ENCODE results near the gene GRIN2C.

Gene GRIN2C

GRCh38 chr17:74863420-74864296, 4.0 kb upstream of the GRIN2C start:
- DNase-seq, result no peak

GRCh38 chr17:74862919-74863318, 3.2 kb upstream of the GRIN2C start:
- no peak for DNase-seq

GRCh38 chr17:74862108-74862901, 2.6 kb upstream of the GRIN2C start:
- DNase-seq, result peak; percentile 55

- no peak for DNase-seq
Measured at GRCh38 chr17:74861662-74862107, 2.0 kb upstream of the GRIN2C start.

GRCh38 chr17:74860872-74861661, 1.4 kb upstream of the GRIN2C start:
- DNase-seq, result no peak

- no peak for DNase-seq
Measured at GRCh38 chr17:74860229-74860871, 665 bp upstream of the GRIN2C start.

GRCh38 chr17:74858672-74859458, 820 bp downstream of the GRIN2C start:
- DNase-seq, result no peak

- no peak for DNase-seq
Measured at GRCh38 chr17:74857191-74857590, 2.5 kb downstream of the GRIN2C start.

- no peak for DNase-seq
Measured at GRCh38 chr17:74856112-74856511, 3.6 kb downstream of the GRIN2C start.

- no peak for DNase-seq
Measured at GRCh38 chr17:74855323-74855722, 4.4 kb downstream of the GRIN2C start.

GRCh38 chr17:74854792-74855191, 4.9 kb downstream of the GRIN2C start:
- no peak for DNase-seq

- no peak for DNase-seq
Measured at GRCh38 chr17:74853669-74854068, 6.0 kb downstream of the GRIN2C start.

- DNase-seq, result no peak
Measured at GRCh38 chr17:74853048-74853397, 6.7 kb downstream of the GRIN2C start.

- DNase-seq, result peak; percentile 24
Measured at GRCh38 chr17:74852237-74853047, 7.2 kb downstream of the GRIN2C start.

GRCh38 chr17:74851612-74852236, 8.0 kb downstream of the GRIN2C start:
- DNase-seq, result no peak

GRCh38 chr17:74850914-74851313, 8.8 kb downstream of the GRIN2C start:
- no peak for DNase-seq

GRCh38 chr17:74850310-74850709, 9.4 kb downstream of the GRIN2C start:
- no peak for DNase-seq

GRCh38 chr17:74848656-74849399, 10.9 kb downstream of the GRIN2C start:
- DNase-seq, result no peak

- DNase-seq, result no peak
Measured at GRCh38 chr17:74846621-74847020, 13.1 kb downstream of the GRIN2C start.

GRCh38 chr17:74843352-74843627, 16.4 kb downstream of the GRIN2C start:
- no peak for DNase-seq

All from activated T-cell treated with anti-CD3 and anti-CD28 coated beads for 4 hours (primary cell).